Muscle layer of colon (tissue), 2 donors: Measurements from ENCODE around the gene MEMO1.
"Not testable (repeated sequence)": the region's sequence is repeated elsewhere in the genome, so short reads cannot be mapped to it uniquely, and the experiment has no call there.

Experiments used
- H3K27ac ChIP-seq: one replicate; pipeline ENCODE4 v1.7.0; 2013; ENCODE audit warnings: low read depth, mild to moderate bottlenecking, low read length, moderate library complexity
- H3K27me3 ChIP-seq, 2 donors: one replicate each; pipeline ENCODE4 v1.7.0; 2013; ENCODE audit warnings: low read length in 2 of 2, mild to moderate bottlenecking in 2 of 2; ENCODE audit not compliant: insufficient read depth in 2 of 2, control insufficient read depth in 1 of 2
- H3K36me3 ChIP-seq: one replicate; pipeline ENCODE4 v1.7.0; 2013; ENCODE audit warnings: mild to moderate bottlenecking, low read length; ENCODE audit not compliant: insufficient read depth
- H3K4me1 ChIP-seq: one replicate; pipeline ENCODE4 v1.7.0; 2013; ENCODE audit warnings: mild to moderate bottlenecking, low read length; ENCODE audit not compliant: insufficient read depth
- H3K4me3 ChIP-seq, 2 donors: one replicate each; pipeline ENCODE4 v1.7.0; 2013; ENCODE audit warnings: low read length in 2 of 2, low read depth in 1 of 2, mild to moderate bottlenecking in 1 of 2, moderate library complexity in 1 of 2
- H3K9ac ChIP-seq: one replicate; pipeline ENCODE4 v1.7.0; 2013; ENCODE audit warnings: low read length
- H3K9me3 ChIP-seq: one replicate; pipeline ENCODE4 v1.7.0; 2013; ENCODE audit warnings: mild to moderate bottlenecking, low read length
- donor health status: abdominal sarcoma.
- donor health status: Adenocarcinoma of cecum.

Gene MEMO1

GRCh38 chr2:31925517-31925916, 85.3 kb downstream of the MEMO1 start:
- H3K9me3 ChIP-seq = no peaks in the 10 kb centered on the region
- H3K27me3 ChIP-seq = no peaks in the 10 kb centered on the region
- H3K27ac ChIP-seq = no peak overlapping the region
- no peaks in the 10 kb centered on the region for H3K4me1 ChIP-seq
- no peak overlapping the region for H3K9ac ChIP-seq
- H3K36me3 ChIP-seq = no peaks in the 10 kb centered on the region
- H3K4me3 ChIP-seq = no peak overlapping the region

GRCh38 chr2:31923662-31924061, 87.1 kb downstream of the MEMO1 start:
- no peak overlapping the region for H3K27ac ChIP-seq
- no peak overlapping the region for H3K9ac ChIP-seq
- H3K4me3 ChIP-seq = no peak overlapping the region
- H3K4me1 ChIP-seq = no peaks in the 10 kb centered on the region
- no peaks in the 10 kb centered on the region for H3K27me3 ChIP-seq
- H3K9me3 ChIP-seq = no peaks in the 10 kb centered on the region
- H3K36me3 ChIP-seq = no peaks in the 10 kb centered on the region

DNA sequence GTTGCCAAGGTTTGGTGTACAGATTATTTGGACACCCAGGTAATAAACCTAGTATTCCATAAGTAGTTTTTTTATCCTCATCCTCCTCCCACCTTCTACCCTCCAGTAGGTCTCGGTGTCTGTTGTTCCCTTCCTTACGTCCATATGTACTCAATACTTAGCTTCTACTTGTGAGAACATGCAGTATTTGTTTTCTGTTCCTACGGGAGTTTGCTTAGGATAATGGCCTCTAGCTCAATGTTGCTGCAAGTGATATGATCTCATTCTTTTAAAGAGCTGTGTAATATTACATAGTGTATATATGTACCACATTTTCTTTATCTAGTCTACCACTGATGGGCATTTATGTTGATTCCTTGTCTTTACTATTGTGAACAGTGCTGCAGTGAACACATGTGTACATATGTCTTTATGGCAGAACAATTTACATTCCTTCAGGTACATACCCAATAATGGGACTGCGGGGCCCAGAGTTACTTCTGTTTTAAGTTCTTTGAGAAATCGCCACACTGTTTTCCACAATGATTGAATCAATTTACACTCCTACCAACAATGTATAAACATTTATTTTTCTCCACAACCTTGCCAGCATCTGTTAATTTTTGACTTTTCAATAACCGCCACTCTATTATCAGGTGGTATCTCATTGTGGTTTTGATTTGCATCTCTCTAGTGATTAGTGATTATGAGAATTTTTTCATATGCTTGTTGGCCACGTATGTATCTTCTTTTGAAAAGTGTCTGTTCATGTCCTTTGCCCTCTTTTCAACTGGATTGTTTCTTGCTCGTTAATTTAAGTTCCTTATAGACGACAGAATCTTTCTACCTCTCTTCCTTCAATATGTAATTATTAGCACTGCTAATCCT, 88.0 kb downstream of the MEMO1 start:
- H3K27ac ChIP-seq = no peak overlapping the region
- H3K4me3 ChIP-seq = no peak overlapping the region
- H3K9ac ChIP-seq = no peak overlapping the region
- H3K4me1 ChIP-seq = no peaks in the 10 kb centered on the region
- no peaks in the 10 kb centered on the region for H3K9me3 ChIP-seq
- no peaks in the 10 kb centered on the region for H3K27me3 ChIP-seq
- no peaks in the 10 kb centered on the region for H3K36me3 ChIP-seq

GRCh38 chr2:31920962-31921361, 89.8 kb downstream of the MEMO1 start:
- no peaks in the 10 kb centered on the region for H3K27me3 ChIP-seq
- no peaks in the 10 kb centered on the region for H3K9me3 ChIP-seq
- H3K4me3 ChIP-seq = no peak overlapping the region
- no peak overlapping the region for H3K9ac ChIP-seq
- no peaks in the 10 kb centered on the region for H3K36me3 ChIP-seq
- H3K27ac ChIP-seq = no peak overlapping the region
- H3K4me1 ChIP-seq = no peaks in the 10 kb centered on the region

DNA sequence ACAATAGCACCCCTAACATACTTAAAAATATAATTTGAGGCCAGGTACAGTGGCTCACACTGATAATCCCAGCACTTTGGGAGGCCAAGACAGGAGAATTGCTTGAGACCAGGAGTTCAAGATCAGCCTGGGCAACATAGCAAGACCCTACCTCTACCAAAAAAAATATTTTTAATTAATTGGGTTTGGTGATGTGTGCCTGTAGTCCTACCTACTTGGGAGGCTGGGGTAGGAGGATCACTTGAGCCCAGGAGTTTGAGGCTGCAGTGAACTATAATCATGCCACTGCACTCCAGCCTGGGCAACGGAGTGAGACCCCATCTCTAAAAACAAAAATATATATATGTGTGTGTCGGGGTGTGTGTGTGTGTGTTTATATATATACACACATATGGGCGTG, 91.3 kb downstream of the MEMO1 start:
- Histone ChIP-seq H3K36me3 (no peaks in the 10 kb centered on the region), H3K9me3 (no peaks in the 10 kb centered on the region), H3K4me1 (no peaks in the 10 kb centered on the region), H3K27ac (no peak overlapping the region), H3K27me3 (no peaks in the 10 kb centered on the region), H3K4me3 (no peak overlapping the region), H3K9ac (no peak overlapping the region)

DNA sequence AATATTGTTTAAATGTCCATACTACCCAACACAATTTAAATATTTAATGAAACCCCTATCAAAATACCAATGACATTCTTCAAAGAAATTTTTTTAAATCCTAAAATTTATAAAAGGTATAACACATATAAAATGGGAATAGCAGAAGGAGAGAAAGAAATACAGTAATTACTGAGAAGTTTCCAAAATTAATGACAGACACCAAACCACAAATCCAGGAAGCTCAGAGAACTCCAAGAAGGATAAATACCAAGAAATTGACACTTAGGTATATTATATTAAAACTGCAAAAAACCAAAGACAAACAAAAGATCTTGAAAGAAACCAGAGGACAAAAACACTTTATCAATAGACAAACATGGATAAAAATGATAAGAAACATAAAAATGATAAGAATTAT, 101.1 kb downstream of the MEMO1 start:
- Histone ChIP-seq H3K36me3 (no peaks in the 10 kb centered on the region), H3K4me3 (no peak overlapping the region), H3K27ac (no peak overlapping the region), H3K27me3 (no peaks in the 10 kb centered on the region), H3K9me3 (no peaks in the 10 kb centered on the region), H3K9ac (no peak overlapping the region), H3K4me1 (no peaks in the 10 kb centered on the region)

DNA sequence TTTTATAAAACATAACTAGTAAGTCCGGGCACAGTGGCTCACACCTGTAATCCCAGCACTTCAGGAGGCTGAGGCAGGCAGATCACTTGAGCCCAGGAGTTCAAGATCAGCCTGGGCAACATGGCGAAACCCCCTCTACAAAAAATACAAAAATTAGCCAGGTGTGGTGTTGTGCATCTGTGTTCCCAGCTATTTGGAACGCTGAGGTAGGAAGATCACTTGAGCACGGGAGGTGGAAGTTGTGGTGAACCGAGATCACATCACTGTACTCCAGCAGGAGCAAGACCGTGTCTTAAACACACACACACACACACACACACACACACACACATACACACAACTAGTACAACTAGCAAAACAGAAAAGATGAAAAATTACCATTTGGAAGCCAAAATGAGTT, 103.3 kb downstream of the MEMO1 start:
- not testable (repeated sequence) for H3K27me3 ChIP-seq, H3K9ac ChIP-seq, H3K9me3 ChIP-seq, H3K36me3 ChIP-seq, H3K4me1 ChIP-seq, H3K4me3 ChIP-seq, H3K27ac ChIP-seq

DNA sequence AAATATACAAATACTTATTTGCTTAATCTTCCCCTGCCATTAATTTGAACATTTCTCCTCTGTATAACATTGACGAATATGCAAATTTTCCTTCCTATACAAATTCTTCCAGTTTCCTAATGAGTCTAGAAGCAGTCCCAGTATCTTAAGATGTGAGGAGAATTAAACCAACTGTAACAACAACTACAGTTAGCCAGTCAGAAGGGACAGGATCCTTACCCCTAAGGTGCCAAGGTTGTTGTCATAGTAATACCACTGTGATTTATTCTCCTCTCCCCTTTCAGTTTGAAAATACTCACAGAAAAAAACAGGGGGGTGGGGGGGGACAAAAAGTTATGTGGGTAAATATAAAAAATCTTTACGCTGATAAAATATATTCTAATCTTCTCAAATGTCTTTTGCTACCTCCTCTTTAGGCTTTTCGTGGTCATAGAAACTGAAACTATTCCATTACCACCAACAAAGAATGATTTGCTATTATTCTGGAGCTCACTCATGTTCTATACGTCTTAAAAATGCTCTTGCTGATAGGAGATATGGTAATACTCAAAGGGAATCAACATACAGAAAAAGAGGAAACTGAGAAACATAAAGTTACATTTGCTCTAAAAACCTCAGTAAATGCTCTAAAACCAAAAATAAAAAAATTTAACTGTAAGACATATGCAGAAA, 107.6 kb downstream of the MEMO1 start:
- no peak overlapping the region for H3K4me3 ChIP-seq
- peaks cover 8% of the 10 kb centered on the region for H3K36me3 ChIP-seq
- no peak overlapping the region for H3K27ac ChIP-seq
- H3K4me1 ChIP-seq = no peaks in the 10 kb centered on the region
- no peak overlapping the region for H3K9ac ChIP-seq
- no peaks in the 10 kb centered on the region for H3K9me3 ChIP-seq
- H3K27me3 ChIP-seq = no peaks in the 10 kb centered on the region

- Histone ChIP-seq H3K9ac (no peak overlapping the region), H3K27me3 (no peaks in the 10 kb centered on the region), H3K9me3 (no peaks in the 10 kb centered on the region), H3K4me3 (no peak overlapping the region), H3K36me3 (peaks cover 8% of the 10 kb centered on the region), H3K27ac (no peak overlapping the region), H3K4me1 (no peaks in the 10 kb centered on the region)
These were observed 108.9 kb downstream of the MEMO1 start for GRCh38 chr2:31901900-31902299.

DNA sequence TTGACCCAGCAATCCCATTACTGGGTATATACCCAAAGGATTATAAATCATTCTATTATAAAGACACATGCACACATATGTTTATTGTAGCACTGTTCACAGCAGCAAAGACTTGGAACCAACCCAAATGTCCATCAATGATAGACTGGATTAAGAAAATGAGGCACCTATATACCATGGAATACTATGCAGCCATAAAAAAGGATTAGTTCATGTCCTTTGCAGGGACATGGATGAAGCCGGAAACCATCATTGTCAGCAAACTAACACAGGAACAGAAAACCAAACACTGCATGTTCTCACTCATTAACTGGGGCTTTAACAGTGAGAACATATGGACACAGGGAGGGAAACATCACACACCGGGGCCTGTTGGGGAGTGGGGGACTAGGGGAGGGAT, 110.7 kb downstream of the MEMO1 start:
- not testable (repeated sequence) for H3K36me3 ChIP-seq, H3K4me3 ChIP-seq, H3K27ac ChIP-seq, H3K9ac ChIP-seq, H3K4me1 ChIP-seq, H3K27me3 ChIP-seq, H3K9me3 ChIP-seq

- H3K4me3 ChIP-seq, H3K4me1 ChIP-seq, H3K9me3 ChIP-seq, H3K36me3 ChIP-seq, H3K27ac ChIP-seq, H3K27me3 ChIP-seq, H3K9ac ChIP-seq: not testable (repeated sequence)
These were observed 112.5 kb downstream of the MEMO1 start for GRCh38 chr2:31898346-31898745.

DNA sequence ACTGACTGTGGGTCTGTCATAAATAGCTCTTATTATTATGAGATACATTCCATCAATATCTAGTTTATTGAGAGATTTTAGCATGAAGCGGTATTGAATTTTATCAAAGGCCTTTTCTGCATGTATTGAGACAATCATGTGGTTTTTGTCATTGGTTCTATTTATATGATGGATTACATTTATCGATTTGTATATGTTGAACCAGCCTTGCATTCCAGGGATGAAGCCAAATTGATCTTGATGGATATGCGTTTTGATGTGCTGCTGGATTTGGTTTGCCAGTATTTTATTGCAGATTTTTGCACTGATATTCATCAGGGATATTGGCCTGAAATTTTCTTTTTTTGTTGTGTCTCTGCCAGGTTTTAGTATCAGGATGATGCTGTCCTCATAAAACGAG, 113.5 kb downstream of the MEMO1 start:
- H3K27me3 ChIP-seq, H3K9ac ChIP-seq, H3K27ac ChIP-seq, H3K36me3 ChIP-seq, H3K9me3 ChIP-seq, H3K4me1 ChIP-seq, H3K4me3 ChIP-seq: not testable (repeated sequence)
